Endothelial cell of umbilical vein (primary cell): ENCODE data around the gene OSBPL6. TPM values are rescaled to one million over a fixed set of nuclear protein-coding genes. Genes with fewer than 3 reads are reported as not detected.

Experiments used
- BruUV-seq: library from RNA; stranded (reverse); fragments of 400-500 nt; replicated peaks from 2 replicates; lab custom pipeline; 2021; lab: Mats Ljungman, UMichigan
- CTCF ChIA-PET: fragments of 300-600, 350-600 bp; sonication (Branson Sonifier 250); formaldehyde crosslinking; loops from one replicate; lab custom pipeline; 2021; ENCODE audit warnings: antibody characterized with exemption, inconsistent platforms; lab: Charles Lee
- POLR2A ChIA-PET: fragments of 300-600, 350-600 bp; sonication (Branson Sonifier 250); formaldehyde crosslinking; loops from one replicate; lab custom pipeline; 2021; ENCODE audit warnings: antibody characterized with exemption, inconsistent platforms; lab: Charles Lee
- DNase-seq: peaks from one replicate; pipeline ENCODE4 v3.0.0-alpha.2; 2011; ENCODE audit warnings: low read depth, low spot score
- FAIRE-seq: peaks from 2 replicates; lab custom pipeline; 2011; peaks lifted over from hg19 to GRCh38; lab: Jason Lieb, UNC
- H2AFZ ChIP-seq: 2 replicates; pipeline ENCODE4 v1.6.0; 2012; ENCODE audit warnings: low read depth, low read length, control low read depth, inconsistent platforms
- H3K27ac ChIP-seq: 2 replicates; pipeline ENCODE4 v1.5.1; 2011; ENCODE audit warnings: low read depth, mild to moderate bottlenecking, control low read depth, low read length, moderate library complexity; ENCODE audit not compliant: insufficient read depth
- H3K27me3 ChIP-seq, 2 experiments: 2 replicates each; pipeline versions ENCODE4 v1.6.0 to v1.6.1; 2011; ENCODE audit warnings: low read length in 2 of 2, mixed read lengths in 1 of 2; ENCODE audit not compliant: control insufficient read depth in 2 of 2, insufficient read depth in 2 of 2
- H3K36me3 ChIP-seq, 2 experiments: 2 replicates in 1 of 2; 3 replicates in 1 of 2; pipeline ENCODE4 v1.5.1; 2011; ENCODE audit warnings: low read length in 2 of 2, mild to moderate bottlenecking in 1 of 2, moderate library complexity in 1 of 2; ENCODE audit not compliant: control insufficient read depth in 2 of 2, insufficient read depth in 2 of 2; ENCODE audit errors: extremely low read depth in 1 of 2
- H3K4me1 ChIP-seq: 3 replicates; pipeline ENCODE4 v1.5.1; 2011; ENCODE audit warnings: mild to moderate bottlenecking, low read length; ENCODE audit not compliant: control insufficient read depth, insufficient read depth; ENCODE audit errors: extremely low read depth
- H3K4me2 ChIP-seq: 2 replicates; pipeline ENCODE4 v1.6.1; 2011; ENCODE audit warnings: low read length, control low read depth, mixed read lengths; ENCODE audit not compliant: insufficient read depth
- H3K4me3 ChIP-seq, 3 experiments: fragments of 200-600 bp in 1 of 3; sonication (generic), shearing (Covaris generic) in 1 of 3; replicated peaks in 1 of 3; 2 replicates each; pipeline ENCODE4 v1.5.1; 2011 to 2016; ENCODE audit warnings: control low read depth in 3 of 3, low read length in 3 of 3, mild to moderate bottlenecking in 2 of 3, inconsistent platforms in 1 of 3, low read depth in 1 of 3, moderate library complexity in 1 of 3; ENCODE audit not compliant: insufficient read depth in 1 of 3
- H3K79me2 ChIP-seq: 2 replicates; pipeline ENCODE4 v1.6.0; 2012; ENCODE audit warnings: low read length, inconsistent platforms; ENCODE audit not compliant: control insufficient read depth, insufficient read depth
- H3K9ac ChIP-seq: replicated peaks from 2 replicates; pipeline ENCODE3; 2011; ENCODE audit warnings: low read length, control low read depth; ENCODE audit not compliant: insufficient read depth; ENCODE audit errors: extremely low read depth
- H3K9me1 ChIP-seq: replicated peaks from 3 replicates; pipeline ENCODE4 v1.6.0; 2011; ENCODE audit warnings: mild to moderate bottlenecking, low read length; ENCODE audit not compliant: control insufficient read depth, insufficient read depth; ENCODE audit errors: extremely low read depth
- H3K9me3 ChIP-seq: replicated peaks from 2 replicates; pipeline ENCODE4 v1.5.1; 2012; ENCODE audit warnings: low read length, inconsistent platforms; ENCODE audit not compliant: control insufficient read depth, insufficient read depth
- H4K20me1 ChIP-seq: replicated peaks from 2 replicates; pipeline ENCODE3; 2011; ENCODE audit warnings: mild to moderate bottlenecking, low read length; ENCODE audit not compliant: control insufficient read depth, insufficient read depth; ENCODE audit errors: extremely low read depth
- CTCF ChIP-seq, 2 donors: IDR thresholded peaks; 1 replicate in 1 of 2; 2 replicates in 1 of 2; pipeline ENCODE4 v1.5.1; 2011; ENCODE audit warnings: low read length in 2 of 2, mild to moderate bottlenecking in 2 of 2, moderate library complexity in 2 of 2, control low read depth in 1 of 2, inconsistent platforms in 1 of 2, low read depth in 1 of 2; ENCODE audit not compliant: insufficient read depth in 1 of 2; ENCODE audit errors: extremely low read depth in 1 of 2
- EZH2 ChIP-seq: IDR thresholded peaks from 2 replicates; pipeline ENCODE4 v1.6.1; 2012; ENCODE audit warnings: borderline replicate concordance, low read depth, mild to moderate bottlenecking, moderate library complexity, low read length, inconsistent platforms; ENCODE audit not compliant: severe bottlenecking
- FOS ChIP-seq: IDR thresholded peaks from 2 replicates; pipeline ENCODE4 v1.6.1; 2011; ENCODE audit warnings: mild to moderate bottlenecking, low read length, moderate library complexity, borderline replicate concordance; ENCODE audit not compliant: insufficient read depth
- GATA2 ChIP-seq: IDR thresholded peaks from 2 replicates; pipeline ENCODE4 v1.7.0; 2011; ENCODE audit warnings: low read depth, mild to moderate bottlenecking, moderate library complexity, mixed read lengths, low read length; ENCODE audit not compliant: insufficient read length, insufficient read depth
- JUN ChIP-seq: IDR thresholded peaks from 2 replicates; pipeline ENCODE4 v1.6.1; 2011; ENCODE audit warnings: borderline replicate concordance, low read depth; ENCODE audit not compliant: insufficient read length, insufficient read depth
- MAX ChIP-seq: IDR thresholded peaks from 2 replicates; pipeline ENCODE4 v1.6.1; 2011; ENCODE audit not compliant: insufficient read depth, insufficient read length
- MYC ChIP-seq: IDR thresholded peaks from one replicate; pipeline ENCODE4 v1.6.1; 2011; ENCODE audit warnings: mild to moderate bottlenecking, low read depth, low read length
- POLR2A ChIP-seq: IDR thresholded peaks from 2 replicates; pipeline ENCODE4 v1.6.1; 2012; ENCODE audit warnings: low read depth, mild to moderate bottlenecking, control low read depth, low read length
- POLR2AphosphoS5 ChIP-seq: IDR thresholded peaks from 2 replicates; pipeline ENCODE4 v1.6.1; 2012; ENCODE audit warnings: low read depth, mild to moderate bottlenecking, control low read depth, low read length, moderate library complexity; ENCODE audit not compliant: insufficient read depth
- dilution Hi-C: fragments of 300-500 bp; cut with MboI; formaldehyde crosslinking; loops from one replicate; pipeline ENCODE4 v1.15.0; 2019; ENCODE audit warnings: low sequenced_read_pairs; ENCODE audit not compliant: extremely low pct_ligation_motif_present
- intact Hi-C: fragments of 100-400 bp; cut with micrococcal nuclease; formaldehyde crosslinking; loops from one replicate; pipeline ENCODE4 v1.10.0; 2022
- polyA plus RNA-seq, 4 experiments: library from polyadenylated mRNA; depleted of rRNA in 3 of 4; stranded (reverse) in 3 of 4; unstranded in 1 of 4; fragments of >200 nt; gene quantifications; 2 replicates each; pipeline versions ENCODE4 v1.2.1 to v1.2.3, GENCODE V29; 2011 to 2012; ENCODE audit warnings: missing spikeins in 1 of 4
- total RNA-seq: library from RNA; stranded (reverse); gene quantifications from 2 replicates; pipeline ENCODE4 v1.2.3, GENCODE V29; 2021

OSBPL6 gene
- total and polyA plus RNA-seq, 2 donors (not counting 3 experiments of a cell fraction or from before 2014, with no cell fraction given): 1.5 to 2.3 TPM

GRCh38 chr2:178199334-178199733 lies 5.0 kb downstream of the OSBPL6 start:
- H3K4me3 ChIP-seq: no peak overlapping the region
- H3K9me1 ChIP-seq: no peaks in the 10 kb centered on the region
- ChIA-PET POLR2A (interaction anchor here (0.7 kb wide), 1 partner anchor 368 kb away, joined by 5 read pairs; no protein-coding TSS in a partner anchor), CTCF (interaction anchor here (0.7 to 1.3 kb wide), 2 partner anchors 74 to 220 kb away, joined by 3 to 4 read pairs; no protein-coding TSS in a partner anchor)
- no peaks in the 10 kb centered on the region for H3K27me3 ChIP-seq
- no TSS peak for BruUV-seq
- no peak for DNase-seq
- dilution Hi-C loops: no loop called here
- intact Hi-C loops: no loop called here
- no peaks in the 10 kb centered on the region for H3K9me3 ChIP-seq
- H3K27ac ChIP-seq: no peak overlapping the region
- no peak overlapping the region for H2AFZ ChIP-seq
- H3K79me2 ChIP-seq: no peaks in the 10 kb centered on the region
- no peak overlapping the region for H3K4me2 ChIP-seq
- H4K20me1 ChIP-seq: no peaks in the 10 kb centered on the region
- FAIRE-seq: no peak
- TF ChIP-seq GATA2 (no peak), CTCF (IDR thresholded peaks at IDR 0.05; ENCODE audit: extremely low read depth in 1 of 2, insufficient read depth in 1 of 2, low read depth in 1 of 2, low read length in 2 of 2) (no peak), POLR2AphosphoS5 (no peak), MAX (no peak), EZH2 (no peak), MYC (no peak), JUN (no peak), FOS (no peak), POLR2A (no peak)
- H3K4me1 ChIP-seq: peaks cover 5% of the 10 kb centered on the region
- H3K36me3 ChIP-seq: no peaks in the 10 kb centered on the region
- no peak overlapping the region for H3K9ac ChIP-seq
